Measurements from ENCODE around the gene TMEM129.

Gene TMEM129

DNA sequence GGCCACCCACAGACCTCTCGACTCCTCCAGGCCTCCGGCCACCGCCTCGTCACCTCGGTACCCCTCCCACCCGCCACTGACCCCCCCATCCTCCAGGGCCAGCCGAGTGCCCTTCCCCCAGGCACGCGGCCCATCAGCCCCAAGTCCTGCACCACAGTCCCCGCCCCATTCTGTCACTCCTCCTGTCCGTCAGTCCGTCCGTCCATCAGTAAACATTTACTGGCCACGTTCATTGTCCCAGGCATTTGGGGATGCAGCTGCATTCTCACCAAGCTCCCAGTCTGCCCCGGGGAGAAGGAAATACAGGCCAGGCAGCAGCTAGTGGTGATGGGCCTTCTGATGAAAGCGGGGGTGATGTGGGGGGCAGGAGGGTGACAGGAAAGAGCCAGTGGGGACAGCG is 36.7 kb upstream of the TMEM129 start:
- DNase-seq = no peak

GRCh38 chr4:1756893-1757779 is 36.0 kb upstream of the TMEM129 start:
- no peak for DNase-seq

- no peak for DNase-seq
Measured at GRCh38 chr4:1756079-1756478, 35.0 kb upstream of the TMEM129 start.

- no peak for DNase-seq
Measured at GRCh38 chr4:1755297-1755696, 34.2 kb upstream of the TMEM129 start.

DNA sequence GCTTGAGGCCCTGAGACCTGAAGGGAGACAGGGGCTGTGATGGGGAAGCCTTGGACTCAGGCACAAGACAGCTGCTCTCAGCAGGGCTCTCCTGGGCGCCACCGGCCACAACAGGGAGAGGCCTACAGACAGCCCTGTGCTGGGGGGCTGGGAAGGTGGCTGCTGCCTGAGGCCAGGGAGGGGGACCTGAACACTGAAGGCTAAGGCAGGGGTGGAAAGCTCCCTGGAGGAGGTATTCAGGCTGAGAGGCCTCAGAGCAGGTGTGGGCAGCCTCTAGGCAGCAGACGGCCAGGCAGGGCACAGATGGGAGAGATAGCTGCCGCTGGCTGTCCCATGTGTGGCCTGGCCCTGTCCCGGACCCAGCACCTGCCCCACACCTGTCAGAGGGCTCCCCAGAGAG is 33.2 kb upstream of the TMEM129 start:
- DNase-seq = no peak

DNA sequence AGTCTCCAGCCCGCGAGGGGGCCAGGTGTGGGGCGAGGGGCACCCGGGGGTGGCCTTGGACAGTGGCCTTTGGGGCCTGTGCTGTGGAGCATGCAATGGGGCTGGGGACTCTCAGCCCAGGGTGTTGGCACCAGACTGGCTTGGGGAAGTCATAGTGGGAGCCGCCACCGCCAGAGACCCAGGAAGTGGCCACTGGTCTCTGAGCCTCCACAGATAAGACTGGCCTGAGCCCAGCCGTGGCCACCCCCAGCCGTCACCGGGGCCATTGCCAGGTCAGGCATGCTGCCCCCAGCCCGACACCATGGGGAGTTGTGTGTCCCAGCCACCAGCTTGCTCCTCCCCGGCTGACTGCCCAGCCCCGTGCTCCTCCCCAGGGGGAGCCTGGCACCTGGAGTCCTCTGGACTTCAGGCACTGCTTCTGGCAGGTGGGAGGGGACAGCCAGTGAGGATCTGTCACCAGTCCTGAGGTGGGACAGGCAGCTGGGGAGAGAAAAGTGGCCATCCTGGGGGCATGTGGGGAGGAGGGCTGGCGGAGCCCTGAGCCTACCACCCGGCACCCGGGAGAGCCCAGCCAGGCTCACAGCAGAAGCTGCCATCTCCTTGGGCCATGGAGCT is 32.7 kb upstream of the TMEM129 start:
- DNase-seq = no peak

DNA sequence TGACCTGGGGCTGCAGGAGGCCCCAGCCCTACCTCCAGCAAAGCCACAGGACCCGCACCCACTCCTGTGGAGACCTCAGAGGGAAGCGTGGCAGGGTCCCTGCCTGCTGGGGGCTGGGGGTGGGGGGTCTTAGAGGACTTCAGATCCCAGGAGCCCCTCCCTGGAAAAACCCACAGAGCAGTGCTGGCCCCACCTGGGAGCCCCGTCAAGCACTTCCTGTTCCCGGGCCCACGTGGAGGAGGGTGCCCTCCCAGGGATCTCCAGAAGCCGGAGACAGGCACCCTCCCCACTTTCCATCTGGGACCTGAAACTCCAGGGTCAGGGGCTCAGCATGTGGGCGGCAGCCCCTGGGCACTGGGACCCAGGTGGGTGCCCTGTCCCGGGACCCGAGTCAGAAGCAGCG is 32.2 kb upstream of the TMEM129 start:
- DNase-seq = no peak

DNA sequence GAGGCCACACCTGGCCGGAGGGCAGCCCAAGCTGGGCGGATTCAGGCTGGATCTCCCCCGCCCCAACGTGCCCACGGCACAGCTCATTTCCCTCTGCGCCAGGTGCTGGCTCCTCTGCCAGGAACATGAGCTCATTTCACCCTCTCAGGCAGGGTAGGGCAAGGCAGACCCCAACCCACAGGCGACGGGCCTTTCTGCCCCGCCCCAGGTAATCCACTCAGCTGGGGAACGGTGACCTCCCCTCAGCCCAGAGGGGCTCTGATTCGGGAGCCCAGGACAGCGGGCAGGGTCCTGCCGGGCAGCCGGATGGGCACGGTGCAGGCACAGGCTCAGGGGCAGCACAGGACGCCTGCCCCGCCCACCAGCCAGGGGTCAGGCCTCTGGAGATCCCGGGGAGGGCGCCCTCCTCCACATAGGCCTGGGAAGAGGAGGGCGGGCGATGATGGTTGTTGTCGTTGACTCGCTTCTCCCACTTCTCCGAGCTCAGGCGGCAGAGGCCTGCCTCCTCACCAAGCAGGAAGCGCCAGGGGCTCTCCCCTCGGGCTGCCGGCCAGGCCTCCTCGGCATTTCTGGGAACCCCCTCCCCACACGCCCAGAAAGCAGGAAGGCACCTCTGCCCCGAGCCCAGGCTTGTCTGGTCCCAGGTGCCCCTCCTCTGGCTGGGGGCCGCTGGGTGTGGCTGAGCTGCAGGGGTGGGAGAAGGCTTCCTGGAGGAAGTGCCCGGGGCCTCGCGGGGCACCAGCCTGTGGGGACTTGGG is 31.3 kb upstream of the TMEM129 start:
- DNase-seq = no peak

GRCh38 chr4:1751919-1752283 is 30.8 kb upstream of the TMEM129 start:
- no peak for DNase-seq

GRCh38 chr4:1751155-1751918 is 30.2 kb upstream of the TMEM129 start:
- no peak for DNase-seq

- DNase-seq = no peak
Measured at GRCh38 chr4:1750381-1751154, 29.4 kb upstream of the TMEM129 start.

- no peak for DNase-seq
Measured at GRCh38 chr4:1749826-1750225, 28.7 kb upstream of the TMEM129 start.

GRCh38 chr4:1749370-1749769 is 28.2 kb upstream of the TMEM129 start:
- no peak for DNase-seq

DNA sequence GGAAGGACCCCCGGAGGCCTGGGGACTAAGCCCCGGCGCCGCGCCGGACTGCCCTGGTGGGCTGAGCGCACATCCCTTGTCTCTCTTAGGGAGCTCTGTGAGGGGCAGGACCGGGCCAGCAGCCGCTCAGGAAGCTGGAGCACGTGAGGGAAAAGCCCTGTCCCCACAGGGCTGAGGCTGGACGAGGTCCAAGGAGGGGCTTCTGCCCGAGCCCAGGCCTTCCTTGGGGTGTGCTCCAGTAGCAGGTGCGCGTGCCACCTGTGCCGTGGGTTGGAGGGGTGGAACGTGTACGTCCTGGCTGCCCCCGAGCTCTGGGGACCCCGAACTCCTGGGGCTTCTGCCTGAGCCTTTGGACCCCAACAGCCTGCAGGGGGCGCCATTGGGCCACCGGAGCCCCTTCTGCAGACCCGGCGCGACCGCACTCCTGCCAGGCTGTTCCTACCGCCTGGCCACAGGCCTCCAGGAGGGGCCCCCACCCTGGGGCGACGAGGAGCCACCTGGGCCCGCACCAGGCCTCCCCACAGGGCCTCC is 27.4 kb upstream of the TMEM129 start:
- DNase-seq = peak; percentile 29

GRCh38 chr4:1747603-1747967 is 26.5 kb upstream of the TMEM129 start:
- no peak for DNase-seq

DNA sequence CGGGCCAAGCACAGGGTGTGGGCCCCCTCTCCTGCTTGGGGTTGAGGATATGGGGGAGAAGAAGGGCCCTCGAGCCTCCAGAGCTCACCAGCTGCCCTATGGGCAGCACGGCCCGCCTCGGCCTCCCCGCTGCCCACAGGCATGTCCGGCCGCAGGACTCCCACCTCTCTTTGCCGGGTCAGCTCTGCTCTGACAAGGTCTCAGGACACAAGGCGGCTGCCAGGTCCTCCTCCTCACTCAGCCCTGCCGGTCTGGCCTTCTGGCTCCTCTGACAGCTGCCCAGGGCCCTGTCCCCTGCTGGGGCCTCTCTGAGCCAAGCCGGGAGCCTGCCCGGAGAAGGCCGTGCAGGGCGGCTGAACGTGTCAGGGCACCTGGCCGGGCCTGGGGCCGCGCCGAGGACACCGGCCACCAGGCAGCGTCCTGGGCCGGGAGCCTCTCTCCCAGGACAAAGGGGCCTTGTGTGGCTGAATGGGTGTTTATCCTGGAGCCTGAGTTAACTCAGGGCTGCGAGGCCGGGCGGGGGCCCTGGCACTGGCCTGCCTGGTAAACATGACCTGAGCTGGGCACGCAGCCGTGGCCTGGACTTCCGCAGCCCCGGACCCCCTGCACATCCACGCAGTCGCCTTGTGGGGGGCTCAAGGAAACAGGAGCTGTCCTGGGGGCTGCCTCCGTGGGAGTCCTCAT is 25.9 kb upstream of the TMEM129 start:
- DNase-seq = no peak

DNA sequence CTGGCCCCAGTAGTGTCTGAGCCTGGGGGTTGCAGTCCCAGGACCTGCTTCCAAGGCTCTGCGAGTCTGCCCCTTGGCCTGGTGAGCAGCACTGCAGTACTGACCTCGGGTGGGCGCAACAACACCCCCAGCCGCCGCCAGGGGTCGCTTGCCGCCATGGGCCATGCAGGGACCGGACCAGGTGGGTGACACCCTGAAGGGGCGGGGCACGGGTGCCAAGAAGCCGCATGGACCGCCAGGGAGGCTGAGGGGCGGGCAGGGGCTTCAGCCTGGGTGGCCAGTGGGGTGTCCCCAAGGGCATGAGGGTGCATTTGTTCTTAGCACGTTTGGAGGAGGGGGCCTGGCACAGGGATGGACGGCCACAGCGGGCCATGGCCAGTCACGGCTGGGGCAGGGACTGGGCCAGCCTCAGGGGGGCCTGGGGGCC is 25.2 kb upstream of the TMEM129 start:
- DNase-seq = no peak

DNA sequence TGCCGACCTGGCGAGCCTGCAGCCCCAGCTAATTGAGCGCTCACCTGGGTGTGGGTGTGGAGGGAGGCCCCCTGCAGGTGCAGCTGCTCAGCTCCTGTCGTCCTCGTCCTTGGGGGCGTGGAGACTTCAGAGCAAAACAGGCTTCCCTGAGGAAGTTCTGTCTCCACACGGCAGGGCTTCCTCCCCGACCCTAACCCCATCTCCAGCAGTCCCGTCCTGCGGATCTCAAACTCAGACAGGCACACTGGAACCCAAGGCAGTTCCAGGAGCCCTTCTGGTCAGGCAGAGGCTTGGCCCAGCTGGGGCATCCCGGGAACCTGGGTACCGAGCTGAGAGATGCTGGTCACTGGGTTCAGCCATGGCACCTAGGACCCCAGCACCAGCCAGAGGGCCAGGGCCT is 24.6 kb upstream of the TMEM129 start:
- DNase-seq = no peak

DNA sequence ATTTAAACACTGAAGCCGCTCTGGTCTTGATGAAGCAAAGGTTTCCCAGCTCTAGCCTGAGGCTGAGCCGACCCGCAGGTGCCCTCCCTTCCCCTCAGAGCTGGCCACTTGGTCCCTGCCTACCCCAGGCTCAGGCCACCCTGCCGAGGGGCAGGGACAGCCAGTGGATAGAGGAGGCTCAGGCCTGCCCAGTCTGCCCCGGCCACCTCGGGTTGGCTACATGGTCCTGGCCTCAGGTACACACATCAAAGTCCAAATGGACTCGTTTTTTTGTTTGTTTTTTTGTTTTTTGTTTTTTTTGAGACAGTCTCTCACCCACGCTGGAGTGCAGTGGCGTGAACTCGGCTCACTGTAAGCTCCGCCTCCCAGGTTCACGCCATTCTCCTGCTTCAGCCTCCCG is 24.0 kb upstream of the TMEM129 start:
- no peak for DNase-seq

- no peak for DNase-seq
Measured at GRCh38 chr4:1744552-1744951, 23.4 kb upstream of the TMEM129 start.

- no peak for DNase-seq
Measured at GRCh38 chr4:1743975-1744374, 22.9 kb upstream of the TMEM129 start.

GRCh38 chr4:1743551-1743950 is 22.4 kb upstream of the TMEM129 start:
- DNase-seq = no peak
